LNCaP clone FGC (cell line): ENCODE results near the gene COBLL1.

Experiments used
- DNase-seq: peaks from one replicate; pipeline ENCODE4 v3.0.0-alpha.2; 2011; ENCODE audit warnings: low read depth
- H3K4me3 ChIP-seq: 2 replicates; pipeline ENCODE4 v1.5.1; 2011; ENCODE audit warnings: mild to moderate bottlenecking, low read depth, low read length, control low read depth
- CTCF ChIP-seq: IDR thresholded peaks from 2 replicates; pipeline ENCODE4 v1.5.1; 2012; ENCODE audit warnings: mild to moderate bottlenecking; ENCODE audit not compliant: control insufficient read depth, insufficient read depth; ENCODE audit errors: extremely low read depth

Gene COBLL1

GRCh38 chr2:164840930-164841718 lies 499 bp downstream of the COBLL1 start:
- peak overlapping the region; percentile 83 for H3K4me3 ChIP-seq
- TF ChIP-seq CTCF, result peak; percentile 48
- no peak for DNase-seq

DNA sequence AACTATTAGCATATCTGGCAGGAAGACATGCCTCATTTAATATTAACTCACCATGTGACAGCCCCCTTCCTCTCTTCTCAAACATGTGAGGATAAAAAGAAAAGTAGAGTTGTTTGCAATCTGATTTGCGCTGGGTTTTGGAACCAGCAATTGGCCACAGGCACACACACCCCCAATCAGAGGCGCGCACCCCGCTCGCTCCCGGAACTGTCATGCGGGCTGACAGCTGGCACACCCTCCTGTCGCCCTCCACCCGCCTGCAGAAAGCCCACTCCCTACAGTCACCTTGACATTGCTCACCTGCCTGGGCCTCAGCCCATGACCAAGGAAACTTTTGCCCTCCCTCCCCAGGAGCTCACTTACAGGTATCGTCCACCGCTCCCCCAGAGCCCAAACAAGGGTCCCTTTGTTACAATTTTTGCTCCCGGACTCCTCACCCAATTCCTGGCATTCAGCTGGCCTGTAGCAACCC lies 1.1 kb downstream of the COBLL1 start:
- peak; percentile 95 for DNase-seq
- no peak for TF ChIP-seq CTCF
- peak overlapping the region; percentile 83 for H3K4me3 ChIP-seq

- TF ChIP-seq CTCF, result no peak
- DNase-seq, result no peak
- peak overlapping the region; percentile 83 for H3K4me3 ChIP-seq
Measured at GRCh38 chr2:164839914-164840457, 1.6 kb downstream of the COBLL1 start.

GRCh38 chr2:164837807-164838206 lies 3.8 kb downstream of the COBLL1 start:
- no peak for TF ChIP-seq CTCF
- no peak overlapping the region for H3K4me3 ChIP-seq
- DNase-seq, result no peak

- no peak for TF ChIP-seq CTCF
- no peak overlapping the region for H3K4me3 ChIP-seq
- no peak for DNase-seq
Measured at GRCh38 chr2:164836907-164837306, 4.7 kb downstream of the COBLL1 start.

- no peak for DNase-seq
- H3K4me3 ChIP-seq, result no peak overlapping the region
- no peak for TF ChIP-seq CTCF
Measured at GRCh38 chr2:164835302-164835701, 6.3 kb downstream of the COBLL1 start.

DNA sequence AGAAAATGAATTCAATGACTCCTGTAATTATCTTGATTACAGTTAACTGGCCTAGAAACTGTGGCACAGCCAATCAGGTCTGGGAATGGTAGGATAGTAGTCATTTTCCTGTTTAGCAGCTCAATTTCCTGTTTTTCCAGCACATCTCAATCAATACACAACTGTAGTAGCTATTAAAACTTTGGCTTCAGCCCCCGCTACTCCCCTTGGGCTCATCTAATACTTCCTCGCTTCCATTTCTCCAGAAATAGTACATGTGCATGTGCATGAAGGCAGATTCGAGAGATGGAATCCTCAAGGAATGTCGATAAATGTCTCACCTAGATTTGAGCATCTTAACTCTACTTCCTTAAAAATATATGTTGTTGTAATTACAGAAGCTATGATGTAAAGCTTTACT lies 9.7 kb downstream of the COBLL1 start:
- no peak for DNase-seq
- H3K4me3 ChIP-seq, result no peak overlapping the region
- TF ChIP-seq CTCF, result no peak
